PC-3 (cell line): Measurements from ENCODE around the gene SFTPB.

Experiments used
- CTCF ChIP-seq: fragments of 300-600 bp; sonication (generic); conservative IDR thresholded peaks from 2 replicates; pipeline ENCODE4 v1.5.1; 2017; ENCODE audit warnings: antibody characterized with exemption, low read depth, mild to moderate bottlenecking, low read length
- EZH2 ChIP-seq: fragments of 300-600 bp; sonication (generic); IDR thresholded peaks from one replicate; pipeline ENCODE4 v1.6.1; 2017; ENCODE audit warnings: antibody characterized with exemption, mild to moderate bottlenecking, low read length; ENCODE audit not compliant: unreplicated experiment
- EZH2phosphoT487 ChIP-seq: fragments of 300-600 bp; sonication (generic); IDR thresholded peaks from 2 replicates; pipeline ENCODE4 v1.6.1; 2018; ENCODE audit warnings: mild to moderate bottlenecking, antibody characterized with exemption, low read length, borderline replicate concordance

- no peak for TF ChIP-seq CTCF
- TF ChIP-seq EZH2 = no peak
- no peak for TF ChIP-seq EZH2phosphoT487
Measured at GRCh38 chr2:85652056-85652455, 15.9 kb downstream of the SFTPB start.
